Esophagus muscularis mucosa (tissue), 3 donors: ENCODE measurements around the gene FRMD5.

Experiments
- POLR2A ChIP-seq: fragments of 450-650 bp; IDR thresholded peaks from one replicate; pipeline ENCODE4 v1.6.1; 2017; ENCODE audit warnings: antibody characterized with exemption, moderate library complexity, mild to moderate bottlenecking, low read depth
- POLR2AphosphoS5 ChIP-seq, 2 donors: sonication (generic); formaldehyde crosslinking; IDR thresholded peaks; one replicate each; pipeline ENCODE4 v1.6.1; 2017; ENCODE audit warnings: antibody characterized with exemption in 2 of 2
- TF ChIP-seq, protein P1 (sequence below), 3 experiments: fragments of 200-600 bp in 2 of 3; fragments of 450-650 bp in 1 of 3; sonication (generic) in 2 of 3; IDR thresholded peaks; one replicate each; pipeline ENCODE4 v1.5.1; 2017 to 2019; ENCODE audit warnings: antibody characterized with exemption in 3 of 3, mild to moderate bottlenecking in 2 of 3, moderate library complexity in 1 of 3

DNA sequence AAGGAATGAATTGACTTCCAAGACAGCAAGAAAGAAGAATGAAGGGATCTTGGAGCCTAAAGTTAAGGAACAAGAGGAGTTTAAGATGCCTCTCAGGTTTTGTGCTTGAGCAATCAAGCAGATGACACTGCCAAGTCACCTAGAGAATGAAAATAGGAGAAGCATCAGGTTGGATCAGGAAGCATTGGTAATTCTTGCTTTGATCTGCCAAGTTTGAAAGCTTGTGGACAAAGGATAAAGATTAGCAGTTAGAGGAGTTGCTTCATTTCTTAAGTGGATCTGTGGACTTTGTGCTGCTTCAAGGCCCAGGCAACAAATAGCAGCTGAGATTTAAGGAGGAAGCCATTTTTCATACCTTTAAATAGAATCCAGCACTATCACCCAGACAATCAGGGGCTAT is 35.6 kb downstream of the FRMD5 start:
- TF ChIP-seq POLR2A (no peak), POLR2AphosphoS5 (IDR thresholded peaks at IDR 0.05) (no peak)
- TF ChIP-seq, protein P1, sequence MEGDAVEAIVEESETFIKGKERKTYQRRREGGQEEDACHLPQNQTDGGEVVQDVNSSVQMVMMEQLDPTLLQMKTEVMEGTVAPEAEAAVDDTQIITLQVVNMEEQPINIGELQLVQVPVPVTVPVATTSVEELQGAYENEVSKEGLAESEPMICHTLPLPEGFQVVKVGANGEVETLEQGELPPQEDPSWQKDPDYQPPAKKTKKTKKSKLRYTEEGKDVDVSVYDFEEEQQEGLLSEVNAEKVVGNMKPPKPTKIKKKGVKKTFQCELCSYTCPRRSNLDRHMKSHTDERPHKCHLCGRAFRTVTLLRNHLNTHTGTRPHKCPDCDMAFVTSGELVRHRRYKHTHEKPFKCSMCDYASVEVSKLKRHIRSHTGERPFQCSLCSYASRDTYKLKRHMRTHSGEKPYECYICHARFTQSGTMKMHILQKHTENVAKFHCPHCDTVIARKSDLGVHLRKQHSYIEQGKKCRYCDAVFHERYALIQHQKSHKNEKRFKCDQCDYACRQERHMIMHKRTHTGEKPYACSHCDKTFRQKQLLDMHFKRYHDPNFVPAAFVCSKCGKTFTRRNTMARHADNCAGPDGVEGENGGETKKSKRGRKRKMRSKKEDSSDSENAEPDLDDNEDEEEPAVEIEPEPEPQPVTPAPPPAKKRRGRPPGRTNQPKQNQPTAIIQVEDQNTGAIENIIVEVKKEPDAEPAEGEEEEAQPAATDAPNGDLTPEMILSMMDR (IDR thresholded peaks at IDR 0.05): no peak
